GM12874 (cell line): ENCODE data around the gene MCL1.

Experiments
- TF ChIP-seq, protein P1 (sequence below): IDR thresholded peaks from 2 replicates; pipeline ENCODE4 v1.5.1; 2011; ENCODE audit warnings: low read depth, mild to moderate bottlenecking, control low read depth, low read length, moderate library complexity; ENCODE audit not compliant: insufficient read depth

The MCL1 gene

DNA sequence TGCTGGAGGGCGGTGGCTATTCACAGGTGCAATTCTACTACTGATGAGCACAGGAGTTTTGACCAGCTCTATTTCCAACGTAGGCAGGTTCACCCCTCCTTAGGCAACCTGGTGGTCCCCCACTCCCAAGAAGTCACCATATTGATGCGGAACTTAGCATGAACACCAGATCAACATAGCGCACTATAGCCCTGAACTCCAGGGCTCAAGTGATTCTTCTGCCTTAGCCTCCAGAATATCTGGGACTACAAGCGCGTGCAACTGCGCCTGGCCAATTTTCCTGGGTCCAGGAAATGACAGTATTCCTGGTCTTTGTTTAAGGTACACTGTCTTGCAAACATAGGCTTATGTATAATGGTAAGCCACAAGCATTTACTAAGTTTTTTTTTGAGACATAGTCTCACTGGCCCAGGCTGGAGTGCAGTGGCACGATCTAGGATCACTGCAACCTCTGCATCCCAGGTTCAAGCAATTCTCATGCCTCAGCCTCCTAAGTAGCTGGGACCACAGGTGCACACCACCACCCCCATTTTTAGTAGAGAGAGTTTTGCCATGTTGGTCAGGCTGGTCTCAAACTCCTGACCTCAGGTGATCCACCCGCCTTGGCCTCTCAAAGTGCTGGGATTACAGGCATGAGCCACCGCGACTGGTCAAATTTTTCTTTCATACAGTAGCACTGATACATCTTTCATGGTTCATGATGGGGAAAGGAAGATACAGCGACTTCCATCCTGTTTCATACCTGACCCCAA is 12.6 kb downstream of the MCL1 start:
- TF ChIP-seq, protein P1, sequence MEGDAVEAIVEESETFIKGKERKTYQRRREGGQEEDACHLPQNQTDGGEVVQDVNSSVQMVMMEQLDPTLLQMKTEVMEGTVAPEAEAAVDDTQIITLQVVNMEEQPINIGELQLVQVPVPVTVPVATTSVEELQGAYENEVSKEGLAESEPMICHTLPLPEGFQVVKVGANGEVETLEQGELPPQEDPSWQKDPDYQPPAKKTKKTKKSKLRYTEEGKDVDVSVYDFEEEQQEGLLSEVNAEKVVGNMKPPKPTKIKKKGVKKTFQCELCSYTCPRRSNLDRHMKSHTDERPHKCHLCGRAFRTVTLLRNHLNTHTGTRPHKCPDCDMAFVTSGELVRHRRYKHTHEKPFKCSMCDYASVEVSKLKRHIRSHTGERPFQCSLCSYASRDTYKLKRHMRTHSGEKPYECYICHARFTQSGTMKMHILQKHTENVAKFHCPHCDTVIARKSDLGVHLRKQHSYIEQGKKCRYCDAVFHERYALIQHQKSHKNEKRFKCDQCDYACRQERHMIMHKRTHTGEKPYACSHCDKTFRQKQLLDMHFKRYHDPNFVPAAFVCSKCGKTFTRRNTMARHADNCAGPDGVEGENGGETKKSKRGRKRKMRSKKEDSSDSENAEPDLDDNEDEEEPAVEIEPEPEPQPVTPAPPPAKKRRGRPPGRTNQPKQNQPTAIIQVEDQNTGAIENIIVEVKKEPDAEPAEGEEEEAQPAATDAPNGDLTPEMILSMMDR = no peak

DNA sequence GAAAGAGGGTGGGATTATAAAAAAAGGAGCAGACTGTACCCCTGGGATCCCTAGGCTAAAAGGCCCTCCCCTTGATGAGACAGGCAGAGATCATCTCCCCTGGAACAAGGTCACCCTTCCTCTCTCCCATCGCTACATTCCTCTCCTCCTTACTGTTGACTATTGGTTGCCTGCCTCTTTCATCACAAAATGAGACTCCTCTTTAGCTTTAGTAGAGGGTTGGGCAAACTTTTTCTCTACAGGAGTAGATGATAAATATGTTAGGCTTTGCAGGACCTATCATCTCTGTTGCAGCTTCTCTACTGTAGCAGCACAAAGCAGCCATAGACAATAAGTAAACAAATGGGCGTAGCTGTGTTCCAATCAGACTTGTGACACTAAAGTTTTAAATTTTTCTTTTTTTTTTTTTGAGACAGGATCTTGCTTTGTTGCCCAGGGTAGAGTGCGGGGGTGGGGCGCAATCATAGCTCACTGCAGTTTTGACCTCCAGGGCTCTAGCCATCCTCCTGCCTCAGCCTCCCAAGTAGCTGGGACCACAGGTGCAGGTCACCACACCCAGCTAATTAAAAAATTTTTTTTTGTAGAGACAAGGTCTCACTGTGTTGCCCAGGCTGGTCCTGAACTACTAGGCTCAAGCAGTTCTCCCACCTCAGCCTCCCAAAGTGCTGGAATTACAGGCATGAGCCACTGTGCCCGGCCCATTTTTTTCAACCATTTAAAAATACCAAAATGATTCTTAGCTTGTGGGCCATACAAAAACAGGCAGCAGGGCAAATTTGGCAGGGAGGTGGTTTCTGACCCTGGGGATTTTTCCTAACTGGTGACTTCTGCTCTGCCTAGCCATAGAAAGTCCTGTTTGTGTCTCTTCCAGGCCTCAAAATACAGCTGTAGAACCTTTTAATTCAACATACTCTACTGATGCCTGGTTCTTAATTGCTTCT is 15.1 kb downstream of the MCL1 start:
- TF ChIP-seq, protein P1 = no peak

DNA sequence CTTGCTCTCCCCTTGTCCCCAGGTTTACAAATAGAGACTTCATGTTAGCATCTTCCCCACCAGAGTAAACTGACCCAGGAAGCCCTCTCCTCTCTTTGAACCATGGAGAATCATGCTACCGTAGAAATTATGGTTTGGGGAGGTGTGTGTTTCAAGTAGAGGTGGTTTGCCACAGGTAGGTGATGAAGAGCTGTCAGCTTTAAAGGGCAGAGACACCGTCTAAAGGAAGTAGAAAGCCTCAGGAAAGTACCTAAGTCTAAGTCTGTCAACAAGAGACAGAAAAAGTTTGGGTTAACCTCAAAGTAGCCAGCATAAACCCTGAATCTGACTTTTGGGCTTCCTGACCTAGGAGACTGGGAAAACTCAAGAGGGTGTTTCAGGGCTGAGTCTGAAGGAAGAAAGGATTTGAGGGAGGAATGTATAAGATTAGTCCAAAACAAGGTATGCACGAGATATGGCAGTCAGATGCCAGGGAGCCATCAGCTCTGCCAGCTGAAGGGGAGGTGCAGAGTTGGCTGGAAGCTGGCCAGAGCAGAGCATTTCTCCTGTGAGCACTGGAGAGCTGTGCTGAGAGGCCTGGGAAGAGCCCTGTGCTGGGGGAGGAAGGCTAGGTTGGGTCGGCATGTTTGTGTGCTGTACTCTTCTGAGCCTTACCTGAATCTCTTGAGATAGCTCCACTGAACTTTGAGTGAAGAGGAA is 15.9 kb downstream of the MCL1 start:
- TF ChIP-seq, protein P1 = no peak

DNA sequence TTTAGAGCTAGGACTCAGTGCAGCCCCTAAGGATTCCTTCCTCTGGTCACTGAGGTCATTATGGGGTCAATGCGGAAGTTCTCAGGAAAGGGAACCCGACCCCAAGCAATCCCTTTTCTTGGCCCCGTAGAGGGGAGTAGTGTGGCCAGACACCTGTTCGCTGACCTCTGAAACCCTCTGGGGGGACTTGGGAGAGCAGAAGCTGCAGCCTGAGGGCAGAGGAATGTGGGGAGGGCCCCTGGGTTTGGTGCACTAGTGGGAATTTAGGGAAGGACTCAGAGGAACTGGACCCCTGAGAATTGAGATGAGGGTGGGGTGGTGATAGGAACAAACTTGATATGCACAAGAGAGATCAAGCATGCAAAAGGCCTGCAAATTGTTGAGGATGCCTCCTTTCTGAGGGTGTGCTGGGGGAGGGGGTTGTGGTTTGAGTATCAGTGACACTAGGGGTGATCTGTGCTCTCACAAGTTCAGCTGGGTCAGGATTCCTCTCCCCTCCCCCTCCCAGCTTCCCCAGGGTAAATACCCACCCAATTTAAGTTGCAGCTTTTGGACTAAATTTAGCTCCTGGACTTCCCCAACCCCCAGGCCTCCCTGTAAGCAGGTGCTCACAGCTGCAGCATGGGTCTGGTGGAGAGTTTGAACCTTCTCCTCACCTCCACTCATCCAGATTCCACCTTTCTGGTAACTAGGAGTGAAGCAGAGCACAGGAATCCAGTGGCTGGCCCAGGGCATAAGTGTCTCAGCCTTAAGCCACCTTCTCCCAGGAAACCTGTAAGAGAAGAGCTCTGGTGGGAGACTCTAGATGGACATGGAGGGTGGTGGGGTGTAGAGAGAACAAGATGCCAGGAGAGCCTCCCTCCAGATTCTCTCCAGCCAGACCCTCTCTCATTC is 16.7 kb downstream of the MCL1 start:
- TF ChIP-seq, protein P1 = no peak

DNA sequence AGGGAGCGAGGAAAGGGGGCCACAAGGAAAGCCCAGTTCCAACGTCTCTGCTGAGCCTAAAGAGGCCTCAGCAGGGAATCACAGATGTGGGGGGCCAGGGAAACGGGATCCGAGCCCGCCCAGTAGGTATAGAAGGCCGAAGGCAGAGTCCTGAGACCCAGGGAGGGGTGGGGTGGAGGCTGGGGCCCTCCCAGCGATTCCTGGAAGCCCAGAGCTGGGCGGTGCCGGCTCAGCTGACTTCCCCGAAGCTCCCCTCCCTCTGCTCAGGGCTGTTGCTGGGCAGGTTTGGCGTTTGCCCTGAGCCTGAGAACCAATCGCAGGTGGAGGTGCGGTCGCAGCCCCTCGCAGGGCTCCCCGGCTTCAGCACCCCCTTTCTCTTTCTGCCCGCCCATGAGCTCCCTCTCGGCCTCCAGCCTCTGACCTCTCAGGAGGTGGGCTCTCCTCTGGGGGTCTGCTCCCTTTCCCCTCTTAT is 17.4 kb downstream of the MCL1 start:
- TF ChIP-seq, protein P1 = no peak

DNA sequence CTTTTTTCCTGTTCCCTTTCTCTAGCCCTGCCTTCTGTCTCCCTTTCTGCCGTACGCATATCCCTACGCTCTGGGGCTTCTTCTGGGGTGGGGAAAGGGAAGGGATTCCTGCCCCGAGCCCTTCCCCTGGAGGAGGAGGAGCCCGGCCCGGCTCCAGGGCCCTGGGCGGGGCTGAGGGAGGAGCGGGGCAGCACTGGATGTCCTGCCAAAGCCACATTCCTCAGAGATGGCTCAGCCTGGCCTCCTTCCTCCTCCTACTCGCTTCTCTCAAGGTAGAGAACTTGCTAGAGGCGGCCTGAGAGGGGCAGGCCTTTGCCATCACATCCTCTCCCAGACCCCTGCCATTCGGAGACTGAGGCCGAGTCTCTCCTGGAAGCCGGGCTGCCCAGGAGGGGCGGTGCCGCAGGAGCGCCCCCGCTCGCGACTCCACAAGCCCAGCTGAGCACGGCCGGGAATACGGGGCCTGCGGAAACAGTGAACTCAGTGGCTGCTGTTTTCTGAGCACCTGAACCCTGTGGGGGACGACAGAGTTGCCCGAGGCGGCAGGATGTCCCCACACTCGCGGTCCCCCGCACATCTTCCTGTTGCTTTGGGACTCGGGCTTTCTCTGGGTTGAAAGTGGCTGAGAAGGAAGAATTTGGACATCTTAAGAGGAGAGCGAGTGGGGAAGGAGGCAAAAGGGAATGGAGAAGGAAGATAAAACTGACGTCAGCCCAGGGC is 18.0 kb downstream of the MCL1 start:
- TF ChIP-seq, protein P1 = no peak
